Liver (tissue), 9 donors: ENCODE data around the gene LPP. TPM values are rescaled to one million over a fixed set of nuclear protein-coding genes. Genes with fewer than 3 reads are reported as not detected.

Source experiments
- DNase-seq: peaks from one replicate; pipeline ENCODE4 v3.0.0-alpha.2; 2017; ENCODE audit warnings: low spot score
- H3K27ac ChIP-seq, 2 donors: one replicate each; pipeline ENCODE4 v1.7.0; 2013; ENCODE audit warnings: inconsistent platforms in 2 of 2, low read length in 2 of 2, control low read depth in 1 of 2, low read depth in 1 of 2, mild to moderate bottlenecking in 1 of 2
- H3K27me3 ChIP-seq, 4 donors: one replicate each; pipeline versions ENCODE4 v1.6.1 to v1.7.0; 2013; ENCODE audit warnings: low read length in 3 of 4, inconsistent platforms in 1 of 4, mild to moderate bottlenecking in 1 of 4, moderate library complexity in 1 of 4; ENCODE audit not compliant: control insufficient read depth in 4 of 4, insufficient read depth in 4 of 4
- H3K36me3 ChIP-seq, 4 donors: one replicate each; pipeline versions ENCODE4 v1.6.1 to v1.7.0; 2013; ENCODE audit warnings: low read length in 3 of 4, mild to moderate bottlenecking in 3 of 4, low read depth in 1 of 4, moderate library complexity in 1 of 4; ENCODE audit not compliant: control insufficient read depth in 4 of 4, insufficient read depth in 3 of 4
- H3K4me1 ChIP-seq, 4 donors: one replicate each; pipeline versions ENCODE4 v1.6.1 to v1.7.0; 2013; ENCODE audit warnings: low read length in 3 of 4, mild to moderate bottlenecking in 3 of 4, moderate library complexity in 1 of 4; ENCODE audit not compliant: control insufficient read depth in 4 of 4, insufficient read depth in 4 of 4
- H3K4me3 ChIP-seq, 3 donors: one replicate each; pipeline versions ENCODE4 v1.6.1 to v1.7.0; 2013; ENCODE audit warnings: low read length in 3 of 3, control low read depth in 1 of 3, low read depth in 1 of 3, mild to moderate bottlenecking in 1 of 3
- H3K9ac ChIP-seq, 2 donors: one replicate each; pipeline ENCODE4 v1.7.0; 2013; ENCODE audit warnings: low read length in 2 of 2, mild to moderate bottlenecking in 2 of 2, moderate library complexity in 2 of 2, control low read depth in 1 of 2, low read depth in 1 of 2
- H3K9me3 ChIP-seq, 4 donors: one replicate each; pipeline versions ENCODE4 v1.6.1 to v1.7.0; 2013; ENCODE audit warnings: low read length in 3 of 4; ENCODE audit not compliant: control insufficient read depth in 4 of 4
- CTCF ChIP-seq: fragments of 150-350 bp; IDR thresholded peaks from 2 replicates; pipeline ENCODE4 v1.5.1; 2017; ENCODE audit warnings: improper control_type of control experiment, low read depth, low read length; ENCODE audit not compliant: missing input control
- EGR1 ChIP-seq, 2 donors: IDR thresholded peaks; 2 replicates each; pipeline ENCODE4 v1.6.1; 2016 to 2018; ENCODE audit warnings: antibody characterized with exemption in 2 of 2, low read depth in 2 of 2
- FOXA2 ChIP-seq: IDR thresholded peaks from 2 replicates; pipeline ENCODE4 v1.6.1; 2016; ENCODE audit warnings: antibody characterized with exemption
- HNF4G ChIP-seq: IDR thresholded peaks from 2 replicates; pipeline ENCODE4 v1.6.1; 2016; ENCODE audit warnings: antibody characterized with exemption
- MAX ChIP-seq: IDR thresholded peaks from 2 replicates; pipeline ENCODE4 v1.6.1; 2016; ENCODE audit warnings: antibody characterized with exemption
- NR2F2 ChIP-seq: IDR thresholded peaks from 2 replicates; pipeline ENCODE4 v1.6.1; 2016; ENCODE audit warnings: antibody characterized with exemption
- RAD21 ChIP-seq, 2 donors: IDR thresholded peaks; 2 replicates each; pipeline ENCODE4 v1.6.1; 2016; ENCODE audit warnings: antibody characterized with exemption in 2 of 2, mild to moderate bottlenecking in 2 of 2
- SP1 ChIP-seq: IDR thresholded peaks from 2 replicates; pipeline ENCODE4 v1.6.1; 2018; ENCODE audit warnings: antibody characterized with exemption, mild to moderate bottlenecking
- TAF1 ChIP-seq: conservative IDR thresholded peaks from 2 replicates; pipeline ENCODE4 v1.6.1; 2016; ENCODE audit warnings: antibody characterized with exemption, mild to moderate bottlenecking
- ZBTB33 ChIP-seq: IDR thresholded peaks from 2 replicates; pipeline ENCODE4 v1.6.1; 2016; ENCODE audit warnings: antibody characterized with exemption
- WGBS: extraction: QIAGEN DNeasy Blood & Tissue Kit; methylation state at CpG from one replicate; pipeline ENCODE4 v1.1.7; 2013; 5-methylcytosine and 5-hydroxymethylcytosine counted together
- polyA plus RNA-seq, 2 donors: library from polyadenylated mRNA; stranded (reverse) in 1 of 2; unstranded in 1 of 2; fragments of 200-250 nt in 1 of 2; fragments of >200 nt in 1 of 2; fragmentation: Nextera tagmentation in 1 of 2; extraction: Ambion mirVana in 1 of 2; gene quantifications; one replicate each; pipeline versions ENCODE4 v1.2.1 to v1.2.3, GENCODE V29; 2013 to 2015
- total RNA-seq, 2 donors: library from RNA; depleted of rRNA; stranded (reverse); fragments of >200 nt; gene quantifications; one replicate each; pipeline ENCODE4 v1.2.3, GENCODE V29; 2014
- donor health status: healthy.
- donor health status: healthy.
- donor health status: healthy.
- donor health status: healthy.
- donor health status: healthy.

LPP gene
- total and polyA plus RNA-seq, 4 donors, result 3.3 to 53.7 (median 28.2) TPM

- H3K4me1 ChIP-seq, result peaks cover 5 to 16% (median 8%) of the 10 kb centered on the region in 4 donors
- no peak for DNase-seq
- H3K4me3 ChIP-seq, result no peak overlapping the region
- no peak overlapping the region for H3K9ac ChIP-seq
- H3K36me3 ChIP-seq, result no peaks in the 10 kb centered on the region
- no peak overlapping the region for H3K27ac ChIP-seq
- no peak for TF ChIP-seq CTCF
- no peak for TF ChIP-seq MAX
- no peak for TF ChIP-seq EGR1 (IDR thresholded peaks at IDR 0.05; ENCODE audit: low read depth in 2 of 2)
- no peak for TF ChIP-seq SP1
- TF ChIP-seq TAF1, result no peak
- no peak for TF ChIP-seq RAD21 (IDR thresholded peaks at IDR 0.05)
- no peak for TF ChIP-seq NR2F2
- H3K27me3 ChIP-seq, result no peaks in the 10 kb centered on the region
- 36% methylated on average over 1 of the region's 1 CpG for WGBS
- no peaks in the 10 kb centered on the region for H3K9me3 ChIP-seq
Observed at GRCh38 chr3:188319569-188319968, 165.6 kb downstream of the LPP start.

- Histone ChIP-seq H3K4me3 (no peak overlapping the region), H3K27ac (no peak overlapping the region), H3K27me3 (no peaks in the 10 kb centered on the region), H3K36me3 (no peaks in the 10 kb centered on the region), H3K4me1 (peaks cover 5 to 16% (median 8%) of the 10 kb centered on the region in 4 donors), H3K9ac (no peak overlapping the region), H3K9me3 (no peaks in the 10 kb centered on the region)
- 96% methylated on average over 3 of the region's 3 CpGs for WGBS
- no peak for DNase-seq
- TF ChIP-seq ZBTB33, result no peak
- no peak for TF ChIP-seq RAD21 (IDR thresholded peaks at IDR 0.05)
- no peak for TF ChIP-seq FOXA2
Observed at GRCh38 chr3:188320757-188321156, 166.8 kb downstream of the LPP start.

GRCh38 chr3:188321258-188321657 is 167.3 kb downstream of the LPP start:
- Histone ChIP-seq H3K4me3 (no peak overlapping the region), H3K4me1 (peaks cover 2 to 12% (median 7%) of the 10 kb centered on the region in 4 donors), H3K27me3 (no peaks in the 10 kb centered on the region), H3K27ac (no peak overlapping the region), H3K36me3 (no peaks in the 10 kb centered on the region), H3K9ac (no peak overlapping the region), H3K9me3 (no peaks in the 10 kb centered on the region)
- DNase-seq, result no peak
- no peak for TF ChIP-seq HNF4G
